AG08395 (cell line): ENCODE data around the gene ADAM12.

Experiments used
- DNase-seq: peaks from one replicate; pipeline ENCODE4 v3.0.0; 2012; ENCODE audit warnings: mixed read lengths, low spot score

ADAM12 gene

GRCh38 chr10:126014309-126014708 is 374.0 kb downstream of the ADAM12 start:
- peak; percentile 47 for DNase-seq

GRCh38 chr10:126013489-126014281 is 374.6 kb downstream of the ADAM12 start:
- DNase-seq, result peak; percentile 75

- DNase-seq, result peak; percentile 38
These were observed 375.8 kb downstream of the ADAM12 start for GRCh38 chr10:126012485-126012884.

- DNase-seq, result no peak
These were observed 376.3 kb downstream of the ADAM12 start for GRCh38 chr10:126011995-126012394.

- no peak for DNase-seq
These were observed 378.6 kb downstream of the ADAM12 start for GRCh38 chr10:126009650-126010049.

GRCh38 chr10:126006906-126007305 is 381.4 kb downstream of the ADAM12 start:
- DNase-seq, result no peak

- DNase-seq, result no peak
These were observed 382.0 kb downstream of the ADAM12 start for GRCh38 chr10:126006264-126006663.

- no peak for DNase-seq
These were observed 383.5 kb downstream of the ADAM12 start for GRCh38 chr10:126004752-126005151.

- DNase-seq, result peak; percentile 37
These were observed 386.7 kb downstream of the ADAM12 start for GRCh38 chr10:126001576-126001975.

- DNase-seq, result no peak
These were observed 388.6 kb downstream of the ADAM12 start for GRCh38 chr10:125999694-126000093.

GRCh38 chr10:125997586-125997985 is 390.7 kb downstream of the ADAM12 start:
- no peak for DNase-seq

GRCh38 chr10:125995726-125996304 is 392.5 kb downstream of the ADAM12 start:
- no peak for DNase-seq

GRCh38 chr10:125994601-125995000 is 393.7 kb downstream of the ADAM12 start:
- DNase-seq, result no peak

- no peak for DNase-seq
These were observed 396.0 kb downstream of the ADAM12 start for GRCh38 chr10:125992254-125992653.

GRCh38 chr10:125991392-125991791 is 396.9 kb downstream of the ADAM12 start:
- no peak for DNase-seq

- no peak for DNase-seq
These were observed 397.3 kb downstream of the ADAM12 start for GRCh38 chr10:125990974-125991373.

GRCh38 chr10:125989791-125990190 is 398.5 kb downstream of the ADAM12 start:
- no peak for DNase-seq

- DNase-seq, result peak; percentile 32
These were observed 402.6 kb downstream of the ADAM12 start for GRCh38 chr10:125985557-125986240.

- DNase-seq, result no peak
These were observed 403.3 kb downstream of the ADAM12 start for GRCh38 chr10:125984865-125985495.

- DNase-seq, result no peak
These were observed 403.9 kb downstream of the ADAM12 start for GRCh38 chr10:125984346-125984745.

- DNase-seq, result no peak
These were observed 404.6 kb downstream of the ADAM12 start for GRCh38 chr10:125983656-125984055.

- DNase-seq, result no peak
These were observed 405.1 kb downstream of the ADAM12 start for GRCh38 chr10:125983161-125983560.
